ENCODE measurements around the gene ORAI1.

DNA sequence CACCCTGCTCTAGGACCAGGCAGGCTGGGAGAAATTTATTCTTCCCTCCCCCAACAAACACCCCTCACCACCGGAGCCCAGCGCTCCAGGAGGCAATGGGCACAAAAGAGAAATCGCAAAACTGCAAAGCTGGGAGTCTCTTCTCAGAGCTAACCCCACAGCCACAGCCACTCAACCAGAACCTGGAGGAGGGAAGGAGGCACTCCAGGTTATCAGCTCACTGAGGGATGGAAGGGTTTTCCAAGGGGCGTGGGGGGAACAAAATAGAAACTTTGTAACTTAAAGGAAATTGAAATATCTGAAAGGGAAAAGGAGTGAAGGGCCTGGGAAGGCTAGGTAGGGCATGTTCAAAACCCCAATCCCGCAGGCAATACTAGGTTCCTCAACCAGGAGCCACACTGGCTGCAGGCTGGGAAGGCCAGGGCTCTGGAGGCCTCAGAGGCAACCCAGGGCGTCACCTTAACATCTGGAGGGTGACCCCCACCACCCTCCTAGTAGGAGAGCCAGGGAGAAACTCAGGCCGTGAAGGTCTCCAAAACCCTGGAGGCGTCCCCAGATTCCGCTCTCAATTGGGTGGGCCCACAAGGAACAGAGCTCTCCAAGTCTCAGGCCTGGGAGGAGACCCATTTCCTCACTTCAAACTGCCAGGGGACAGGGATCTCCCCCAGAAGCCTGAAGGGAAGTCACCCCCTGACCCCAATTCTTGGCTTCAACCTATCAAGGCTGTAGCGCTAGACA is 48.7 kb upstream of the ORAI1 start:
- TF ChIP-seq, protein P1, sequence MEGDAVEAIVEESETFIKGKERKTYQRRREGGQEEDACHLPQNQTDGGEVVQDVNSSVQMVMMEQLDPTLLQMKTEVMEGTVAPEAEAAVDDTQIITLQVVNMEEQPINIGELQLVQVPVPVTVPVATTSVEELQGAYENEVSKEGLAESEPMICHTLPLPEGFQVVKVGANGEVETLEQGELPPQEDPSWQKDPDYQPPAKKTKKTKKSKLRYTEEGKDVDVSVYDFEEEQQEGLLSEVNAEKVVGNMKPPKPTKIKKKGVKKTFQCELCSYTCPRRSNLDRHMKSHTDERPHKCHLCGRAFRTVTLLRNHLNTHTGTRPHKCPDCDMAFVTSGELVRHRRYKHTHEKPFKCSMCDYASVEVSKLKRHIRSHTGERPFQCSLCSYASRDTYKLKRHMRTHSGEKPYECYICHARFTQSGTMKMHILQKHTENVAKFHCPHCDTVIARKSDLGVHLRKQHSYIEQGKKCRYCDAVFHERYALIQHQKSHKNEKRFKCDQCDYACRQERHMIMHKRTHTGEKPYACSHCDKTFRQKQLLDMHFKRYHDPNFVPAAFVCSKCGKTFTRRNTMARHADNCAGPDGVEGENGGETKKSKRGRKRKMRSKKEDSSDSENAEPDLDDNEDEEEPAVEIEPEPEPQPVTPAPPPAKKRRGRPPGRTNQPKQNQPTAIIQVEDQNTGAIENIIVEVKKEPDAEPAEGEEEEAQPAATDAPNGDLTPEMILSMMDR (IDR thresholded peaks at IDR 0.05) = no peak
- TF ChIP-seq POLR2A (IDR thresholded peaks at IDR 0.05) = no peak
